Thyroid gland (tissue), 4 donors: Measurements from ENCODE around the gene PKN1. TPM values are rescaled to one million over a fixed set of nuclear protein-coding genes. Genes with fewer than 3 reads are reported as not detected.

ENCODE experiments used
- DNase-seq, 2 donors: peaks; one replicate each; pipeline ENCODE4 v3.0.0-alpha.2; 2019
- H3K27ac ChIP-seq, 3 donors: fragments of 200-600 bp; sonication (generic); 1 replicate in 2 of 3; 2 replicates in 1 of 3; pipeline ENCODE4 v1.5.1; 2016 to 2019; ENCODE audit warnings: mild to moderate bottlenecking in 1 of 3, moderate library complexity in 1 of 3
- H3K27me3 ChIP-seq: fragments of 200-600 bp; sonication (generic); one replicate; pipeline ENCODE4 v1.5.1; 2019
- H3K36me3 ChIP-seq, 2 donors: fragments of 200-600 bp; sonication (generic); one replicate each; pipeline ENCODE4 v1.5.1; 2016 to 2019
- H3K4me1 ChIP-seq, 2 donors: fragments of 200-600 bp; sonication (generic); one replicate each; pipeline ENCODE4 v1.5.1; 2017 to 2019
- H3K4me3 ChIP-seq, 3 donors: fragments of 200-600 bp; sonication (generic); replicated peaks in 1 of 3; 1 replicate in 2 of 3; 2 replicates in 1 of 3; pipeline ENCODE4 v1.5.1; 2016; ENCODE audit warnings: mild to moderate bottlenecking in 1 of 3
- H3K9me3 ChIP-seq: fragments of 200-600 bp; sonication (generic); one replicate; pipeline ENCODE4 v1.5.1; 2017
- POLR2A ChIP-seq, 2 donors: fragments of 450-650 bp; IDR thresholded peaks; one replicate each; pipeline ENCODE4 v1.6.1; 2017; ENCODE audit warnings: antibody characterized with exemption in 2 of 2, mild to moderate bottlenecking in 2 of 2, moderate library complexity in 1 of 2
- WGBS, 2 donors: methylation state at CpG; one replicate each; pipeline ENCODE4 v1.1.5; 2017; 5-methylcytosine and 5-hydroxymethylcytosine counted together
- intact Hi-C: fragments of 100-400 bp; cut with DNase I; formaldehyde crosslinking; loops from one replicate; pipeline ENCODE4 v1.15.1; 2023
- total RNA-seq, 4 donors: library from RNA; depleted of rRNA; stranded (reverse); fragments of >200 nt; gene quantifications; one replicate each; pipeline ENCODE4 v1.2.3, GENCODE V29; 2016
- TF ChIP-seq, protein P1 (sequence below), 6 experiments: fragments of 200-600 bp in 3 of 6; fragments of 450-650 bp in 3 of 6; sonication (generic) in 3 of 6; IDR thresholded peaks; one replicate each; pipeline ENCODE4 v1.5.1; 2016 to 2019; ENCODE audit warnings: antibody characterized with exemption in 6 of 6, mild to moderate bottlenecking in 2 of 6, inconsistent platforms in 1 of 6, moderate library complexity in 1 of 6

PKN1 gene
- total RNA-seq, 4 donors from 2014 or later: 66.5 to 79.8 (median 74.2) TPM

DNA sequence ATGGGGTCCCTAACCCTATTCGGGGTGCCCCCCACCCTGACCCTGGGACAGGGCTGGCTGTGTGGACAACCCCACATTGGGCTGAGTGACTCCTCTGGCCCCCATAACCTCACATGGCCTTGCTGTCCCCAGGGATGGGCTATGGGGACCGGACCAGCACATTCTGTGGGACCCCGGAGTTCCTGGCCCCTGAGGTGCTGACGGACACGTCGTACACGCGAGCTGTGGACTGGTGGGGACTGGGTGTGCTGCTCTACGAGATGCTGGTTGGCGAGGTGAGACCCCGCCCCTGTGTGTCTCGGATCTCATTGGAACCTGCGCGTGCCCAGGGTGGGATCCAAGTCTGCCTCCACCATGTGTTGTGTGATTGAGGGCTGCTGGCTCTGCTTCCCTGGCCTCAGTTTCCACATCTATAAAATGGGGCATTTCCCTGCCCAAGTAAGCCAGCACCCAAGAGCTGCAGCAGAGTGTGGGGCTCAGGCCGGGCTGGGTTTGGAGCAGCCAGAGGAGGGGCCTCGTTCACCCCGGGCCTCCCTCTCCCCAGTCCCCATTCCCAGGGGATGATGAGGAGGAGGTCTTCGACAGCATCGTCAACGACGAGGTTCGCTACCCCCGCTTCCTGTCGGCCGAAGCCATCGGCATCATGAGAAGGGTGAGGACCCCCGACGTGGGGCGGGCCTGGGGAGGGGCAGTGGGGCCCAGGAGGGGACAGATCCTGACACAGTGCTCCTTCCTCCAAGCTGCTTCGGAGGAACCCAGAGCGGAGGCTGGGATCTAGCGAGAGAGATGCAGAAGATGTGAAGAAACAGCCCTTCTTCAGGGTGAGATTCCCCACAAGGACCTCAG, 37.1 kb downstream of the PKN1 start:
- H3K36me3 ChIP-seq: peaks cover 39 to 45% of the 10 kb centered on the region in 2 donors
- H3K27ac ChIP-seq: no peak overlapping the region
- intact Hi-C loops: no loop called here

DNA sequence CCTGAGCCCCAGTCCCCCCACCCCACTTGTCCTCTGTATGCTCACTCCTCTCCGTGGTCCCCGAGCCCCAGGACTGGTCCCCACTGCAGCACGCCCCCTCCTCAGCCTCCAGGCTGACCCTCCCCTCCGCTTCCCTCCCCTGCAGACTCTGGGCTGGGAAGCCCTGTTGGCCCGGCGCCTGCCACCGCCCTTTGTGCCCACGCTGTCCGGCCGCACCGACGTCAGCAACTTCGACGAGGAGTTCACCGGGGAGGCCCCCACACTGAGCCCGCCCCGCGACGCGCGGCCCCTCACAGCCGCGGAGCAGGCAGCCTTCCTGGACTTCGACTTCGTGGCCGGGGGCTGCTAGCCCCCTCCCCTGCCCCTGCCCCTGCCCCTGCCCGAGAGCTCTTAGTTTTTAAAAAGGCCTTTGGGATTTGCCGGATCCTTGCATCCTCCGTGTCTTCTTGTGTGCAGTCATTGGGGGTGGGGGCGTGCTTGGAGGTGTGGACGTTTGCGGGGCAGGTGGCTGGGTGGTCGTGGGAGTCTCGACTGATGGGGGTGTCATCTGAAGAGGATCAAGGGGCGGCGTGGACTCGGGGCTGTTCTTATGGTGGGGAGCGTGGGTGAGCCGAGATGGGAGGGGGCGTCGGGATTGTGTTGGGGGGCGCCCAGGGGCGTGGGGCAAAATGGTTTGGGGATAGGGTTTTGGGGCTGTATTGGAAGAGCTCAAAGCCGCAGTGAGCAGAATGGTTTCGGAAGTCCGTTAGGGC, 38.5 kb downstream of the PKN1 start:
- no peak overlapping the region for H3K4me3 ChIP-seq
- H3K4me1 ChIP-seq: peaks cover 9 to 27% of the 10 kb centered on the region in 2 donors
- DNase-seq: no peak
- H3K36me3 ChIP-seq: peaks cover 30 to 34% of the 10 kb centered on the region in 2 donors
- no peak for TF ChIP-seq POLR2A (IDR thresholded peaks at IDR 0.05)
- TF ChIP-seq, protein P1, sequence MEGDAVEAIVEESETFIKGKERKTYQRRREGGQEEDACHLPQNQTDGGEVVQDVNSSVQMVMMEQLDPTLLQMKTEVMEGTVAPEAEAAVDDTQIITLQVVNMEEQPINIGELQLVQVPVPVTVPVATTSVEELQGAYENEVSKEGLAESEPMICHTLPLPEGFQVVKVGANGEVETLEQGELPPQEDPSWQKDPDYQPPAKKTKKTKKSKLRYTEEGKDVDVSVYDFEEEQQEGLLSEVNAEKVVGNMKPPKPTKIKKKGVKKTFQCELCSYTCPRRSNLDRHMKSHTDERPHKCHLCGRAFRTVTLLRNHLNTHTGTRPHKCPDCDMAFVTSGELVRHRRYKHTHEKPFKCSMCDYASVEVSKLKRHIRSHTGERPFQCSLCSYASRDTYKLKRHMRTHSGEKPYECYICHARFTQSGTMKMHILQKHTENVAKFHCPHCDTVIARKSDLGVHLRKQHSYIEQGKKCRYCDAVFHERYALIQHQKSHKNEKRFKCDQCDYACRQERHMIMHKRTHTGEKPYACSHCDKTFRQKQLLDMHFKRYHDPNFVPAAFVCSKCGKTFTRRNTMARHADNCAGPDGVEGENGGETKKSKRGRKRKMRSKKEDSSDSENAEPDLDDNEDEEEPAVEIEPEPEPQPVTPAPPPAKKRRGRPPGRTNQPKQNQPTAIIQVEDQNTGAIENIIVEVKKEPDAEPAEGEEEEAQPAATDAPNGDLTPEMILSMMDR (IDR thresholded peaks at IDR 0.05): no peak
- no peak overlapping the region for H3K27ac ChIP-seq
- intact Hi-C loops: no loop called here
- H3K9me3 ChIP-seq: no peaks in the 10 kb centered on the region
- H3K27me3 ChIP-seq: no peaks in the 10 kb centered on the region
- 78 to 84% methylated on average over 45 of the region's 46 CpGs for WGBS, 2 donors

More for the DNA sequence above, 37.1 kb downstream of the PKN1 start:
- H3K27me3 ChIP-seq: no peaks in the 10 kb centered on the region
- no peaks in the 10 kb centered on the region for H3K9me3 ChIP-seq
- peaks cover 9 to 20% of the 10 kb centered on the region in 2 donors for H3K4me1 ChIP-seq
- WGBS, 2 donors: 89 to 94% methylated on average over 29 to 30 of the region's 32 CpGs
- H3K4me3 ChIP-seq: no peak overlapping the region
- no peak for DNase-seq
- TF ChIP-seq, protein P1 (IDR thresholded peaks at IDR 0.05): no peak
- TF ChIP-seq POLR2A (IDR thresholded peaks at IDR 0.05): no peak

DNA sequence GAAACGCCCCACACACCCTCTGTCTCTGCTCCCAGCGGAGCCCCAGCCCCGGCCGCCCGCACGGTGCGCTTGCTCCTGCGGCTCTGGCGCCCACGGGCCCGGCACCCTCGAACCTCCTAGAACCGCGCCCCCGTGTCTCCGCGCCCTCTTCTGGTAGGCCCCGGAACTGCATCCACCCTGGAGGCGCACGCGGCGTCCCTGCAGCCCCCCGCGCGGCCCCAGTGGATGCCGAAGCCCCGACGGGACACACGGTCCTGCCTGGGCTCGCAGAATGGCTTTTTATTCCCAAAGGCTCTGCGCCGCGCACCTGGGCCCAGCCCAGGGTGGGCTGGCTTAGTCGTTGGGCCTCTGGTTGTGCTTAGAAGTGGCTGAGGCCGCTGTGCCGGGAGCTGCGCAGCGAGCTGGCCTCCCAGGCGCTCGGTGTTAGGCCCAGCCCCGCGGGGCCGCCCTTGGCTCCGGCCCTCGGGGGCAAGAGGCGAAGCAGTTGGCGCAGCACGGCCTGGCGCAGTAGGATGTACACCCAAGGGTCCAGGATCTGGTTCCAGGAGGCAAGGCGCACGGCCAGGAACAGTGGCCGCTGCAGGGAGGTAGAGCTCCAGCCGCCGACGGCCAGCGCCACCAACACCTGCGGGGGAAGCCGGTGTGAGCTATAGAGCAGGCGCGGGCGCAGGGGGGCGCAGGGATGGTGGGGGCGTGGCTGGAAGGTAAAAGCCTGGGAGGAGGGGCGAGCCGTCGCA, 39.3 kb downstream of the PKN1 start:
- peaks cover 22 to 28% of the 10 kb centered on the region in 2 donors for H3K36me3 ChIP-seq
- DNase-seq: peak; percentile 56 to 61
- no peaks in the 10 kb centered on the region for H3K27me3 ChIP-seq
- TF ChIP-seq, protein P1 (IDR thresholded peaks at IDR 0.05): peak; percentile 60 to 99 (median 86)
- TF ChIP-seq POLR2A (IDR thresholded peaks at IDR 0.05): no peak
- no peaks in the 10 kb centered on the region for H3K9me3 ChIP-seq
- 5% methylated on average over 26 to 29 of the region's 66 CpGs for WGBS, 2 donors
- intact Hi-C loops: no loop called here
- peak overlapping the region in 1 of 3 donors; percentile 15 for H3K4me3 ChIP-seq
- no peak overlapping the region for H3K27ac ChIP-seq
- peaks cover 9 to 27% of the 10 kb centered on the region in 2 donors for H3K4me1 ChIP-seq

DNA sequence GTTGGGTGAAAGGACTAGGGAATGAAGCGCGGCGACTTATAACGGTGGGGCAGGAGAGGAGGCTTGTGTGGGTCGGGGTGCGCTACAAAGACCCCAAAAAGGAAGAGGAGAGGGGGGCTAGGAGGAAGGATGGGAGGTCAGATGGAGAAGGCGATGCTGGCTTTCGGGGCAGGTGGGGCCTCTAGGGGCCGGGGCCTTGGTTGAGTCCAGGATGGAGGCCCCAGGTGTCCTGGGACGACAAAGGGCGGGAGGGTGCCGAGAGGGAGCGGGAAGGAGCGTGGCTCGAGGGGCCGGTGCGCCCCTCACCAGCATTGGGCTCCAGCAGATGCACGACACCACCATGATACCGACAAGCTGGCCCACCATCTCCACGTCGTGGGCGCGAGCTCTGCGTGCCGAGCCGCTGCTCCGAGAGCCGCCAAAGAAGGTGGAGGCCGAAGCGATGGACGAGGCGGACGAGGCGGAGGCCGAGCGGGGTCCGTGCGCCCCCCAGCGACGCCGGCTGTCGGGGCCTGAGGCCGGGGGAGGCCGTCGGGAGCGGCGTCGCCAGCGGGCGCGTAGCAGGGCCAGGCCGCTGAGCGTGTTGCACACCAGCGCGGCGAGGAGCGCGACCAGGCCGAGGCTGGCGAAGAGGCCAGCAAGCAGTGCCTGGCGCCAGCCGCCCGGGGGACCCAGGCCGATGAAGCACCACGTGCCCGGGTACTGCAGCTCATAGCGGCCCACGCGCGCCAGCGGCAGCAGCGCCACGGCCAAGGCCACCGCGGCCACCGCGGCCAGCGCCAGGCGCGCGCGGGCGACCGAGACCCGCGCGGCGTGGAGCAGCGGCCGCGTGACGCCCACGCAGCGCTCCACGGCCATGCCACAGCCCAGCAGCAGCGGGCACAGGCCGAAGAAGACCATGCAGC, 40.2 kb downstream of the PKN1 start:
- no peaks in the 10 kb centered on the region for H3K9me3 ChIP-seq
- no peak overlapping the region for H3K27ac ChIP-seq
- TF ChIP-seq, protein P1 (IDR thresholded peaks at IDR 0.05): no peak
- no peak for TF ChIP-seq POLR2A (IDR thresholded peaks at IDR 0.05)
- no peak overlapping the region for H3K4me3 ChIP-seq
- DNase-seq: no peak
- H3K27me3 ChIP-seq: no peaks in the 10 kb centered on the region
- intact Hi-C loops: no loop called here
- WGBS, 2 donors: 14 to 20% methylated on average over 14 to 38 of the region's 97 CpGs
- H3K4me1 ChIP-seq: peaks cover 9 to 27% of the 10 kb centered on the region in 2 donors
- H3K36me3 ChIP-seq: peaks cover 22 to 25% of the 10 kb centered on the region in 2 donors
